SJSA1 (cell line): ENCODE data around the gene SARNP. TPM values are rescaled to one million over a fixed set of nuclear protein-coding genes. Genes with fewer than 3 reads are reported as not detected.
A peak's percentile ranks its signal among the peaks of the same experiment; 100 is the strongest.
"Not testable (repeated sequence)": the region's sequence is repeated elsewhere in the genome, so short reads cannot be mapped to it uniquely, and the experiment has no call there.

Experiments
- DNase-seq, 2 experiments: peaks; one replicate each; pipeline ENCODE4 v3.0.0-alpha.2; 2015 to 2020; ENCODE audit warnings: low spot score in 2 of 2, low read depth in 1 of 2
- H3K27ac ChIP-seq: fragments of 250-450 bp; sonication (Bioruptor Pico); 2 replicates; pipeline ENCODE4 v1.5.1; 2020; ENCODE audit warnings: mild to moderate bottlenecking, moderate library complexity
- H3K27me3 ChIP-seq: fragments of 250-450 bp; sonication (Bioruptor Pico); replicated peaks from 2 replicates; pipeline ENCODE4 v1.5.1; 2020; ENCODE audit warnings: mild to moderate bottlenecking, moderate library complexity
- H3K36me3 ChIP-seq: fragments of 250-450 bp; sonication (Bioruptor Pico); 2 replicates; pipeline ENCODE4 v1.5.1; 2020; ENCODE audit warnings: mild to moderate bottlenecking
- H3K4me1 ChIP-seq: fragments of 250-450 bp; sonication (Bioruptor Pico); replicated peaks from 2 replicates; pipeline ENCODE4 v1.6.1; 2021; ENCODE audit warnings: mild to moderate bottlenecking
- H3K4me3 ChIP-seq: fragments of 250-450 bp; sonication (Bioruptor Pico); 2 replicates; pipeline ENCODE4 v1.5.1; 2020; ENCODE audit warnings: mild to moderate bottlenecking
- H3K9me3 ChIP-seq: fragments of 250-450 bp; sonication (Bioruptor Pico); replicated peaks from 2 replicates; pipeline ENCODE4 v1.5.1; 2020; ENCODE audit warnings: mild to moderate bottlenecking
- total RNA-seq: library from RNA; depleted of rRNA; stranded (reverse); fragments of >200 nt; shearing (Covaris generic); gene quantifications from 2 replicates; pipeline ENCODE4 v1.2.3, GENCODE V29; 2014

The SARNP gene
- total RNA-seq, 1 experiment from 2014 or later = 124 TPM

DNA sequence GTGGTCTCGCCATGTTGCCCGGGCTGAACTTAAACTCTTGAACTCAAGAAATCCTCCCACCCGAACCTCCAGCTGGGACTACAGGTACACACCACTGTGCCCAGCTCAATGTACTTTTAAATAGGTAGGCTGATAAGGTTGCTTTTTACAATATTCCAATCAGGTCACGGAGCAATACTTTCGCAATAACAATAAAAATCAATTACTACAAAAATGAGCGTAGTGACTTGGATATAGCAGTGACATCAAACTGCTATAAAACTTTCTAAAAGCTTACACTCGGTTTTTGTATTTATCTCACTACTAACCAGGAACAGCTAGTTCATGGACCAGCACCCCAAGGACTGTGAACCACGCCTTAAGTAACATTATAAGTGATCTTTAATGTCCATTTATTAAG is 10.5 kb downstream of the SARNP start:
- H3K9me3 ChIP-seq = no peaks in the 10 kb centered on the region
- H3K36me3 ChIP-seq = peaks cover 68% of the 10 kb centered on the region
- no peak for DNase-seq
- no peak overlapping the region for H3K27ac ChIP-seq
- H3K4me1 ChIP-seq = no peaks in the 10 kb centered on the region
- H3K27me3 ChIP-seq = no peaks in the 10 kb centered on the region
- no peak overlapping the region for H3K4me3 ChIP-seq

DNA sequence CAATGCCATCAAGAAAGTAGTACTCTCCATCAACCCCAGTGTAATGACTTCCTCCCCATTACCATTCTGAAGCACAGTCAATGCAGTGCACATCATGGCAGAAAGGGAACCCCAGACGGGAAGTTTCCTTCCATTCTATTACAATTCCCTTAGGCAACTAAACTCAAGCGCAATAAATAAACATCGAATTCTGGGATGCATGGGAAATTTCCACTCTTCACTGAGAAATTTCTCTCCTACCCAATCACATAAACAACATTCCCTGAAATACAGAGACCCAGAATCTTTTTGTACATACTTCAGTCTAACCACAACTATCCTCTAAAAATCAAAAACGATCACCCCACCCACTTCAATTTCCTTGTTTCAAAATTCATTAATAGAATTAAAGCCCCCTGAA is 20.0 kb downstream of the SARNP start:
- DNase-seq = no peak
- Histone ChIP-seq H3K4me1 (no peaks in the 10 kb centered on the region), H3K27ac (no peak overlapping the region), H3K4me3 (no peak overlapping the region), H3K27me3 (no peaks in the 10 kb centered on the region), H3K36me3 (peaks cover 86% of the 10 kb centered on the region), H3K9me3 (no peaks in the 10 kb centered on the region)

- Histone ChIP-seq H3K36me3 (peaks cover 89% of the 10 kb centered on the region), H3K27ac (no peak overlapping the region), H3K27me3 (no peaks in the 10 kb centered on the region), H3K9me3 (no peaks in the 10 kb centered on the region), H3K4me3 (no peak overlapping the region), H3K4me1 (no peaks in the 10 kb centered on the region)
- DNase-seq = peak in 1 of 2 experiments; percentile 18
Measured at GRCh38 chr12:55797068-55797467, 20.5 kb downstream of the SARNP start.

DNA sequence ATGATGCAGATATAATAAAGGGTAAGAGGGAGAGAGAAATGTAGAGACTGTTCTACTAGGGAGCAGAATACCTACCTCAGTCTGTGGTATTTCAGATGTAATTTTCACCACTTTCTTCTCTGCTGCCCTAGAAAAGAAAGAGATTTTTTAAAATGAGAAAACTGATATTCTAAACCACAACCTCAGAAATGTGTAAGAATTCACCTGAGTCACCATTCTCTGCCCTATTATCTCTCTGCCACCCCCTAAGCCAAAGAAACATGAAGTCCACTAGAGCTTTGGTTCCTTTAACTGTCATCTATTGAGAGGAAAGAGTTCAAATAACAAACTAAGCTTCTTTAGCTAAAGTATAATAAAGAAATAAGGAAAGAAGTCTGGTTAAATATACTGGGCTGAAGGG is 21.6 kb downstream of the SARNP start:
- H3K4me1 ChIP-seq = no peaks in the 10 kb centered on the region
- peaks cover 89% of the 10 kb centered on the region for H3K36me3 ChIP-seq
- H3K4me3 ChIP-seq = no peak overlapping the region
- no peak overlapping the region for H3K27ac ChIP-seq
- H3K27me3 ChIP-seq = no peaks in the 10 kb centered on the region
- no peak for DNase-seq
- H3K9me3 ChIP-seq = no peaks in the 10 kb centered on the region

GRCh38 chr12:55789893-55790292 is 27.6 kb downstream of the SARNP start:
- H3K27ac ChIP-seq = no peak overlapping the region
- no peak for DNase-seq
- no peaks in the 10 kb centered on the region for H3K9me3 ChIP-seq
- H3K27me3 ChIP-seq = no peaks in the 10 kb centered on the region
- H3K36me3 ChIP-seq = peaks cover 95% of the 10 kb centered on the region
- no peaks in the 10 kb centered on the region for H3K4me1 ChIP-seq
- no peak overlapping the region for H3K4me3 ChIP-seq

- DNase-seq = no peak
- H3K27ac ChIP-seq = no peak overlapping the region
- peaks cover 95% of the 10 kb centered on the region for H3K36me3 ChIP-seq
- no peaks in the 10 kb centered on the region for H3K27me3 ChIP-seq
- H3K4me1 ChIP-seq = no peaks in the 10 kb centered on the region
- H3K9me3 ChIP-seq = no peaks in the 10 kb centered on the region
- H3K4me3 ChIP-seq = no peak overlapping the region
Measured at GRCh38 chr12:55789171-55789570, 28.4 kb downstream of the SARNP start.

DNA sequence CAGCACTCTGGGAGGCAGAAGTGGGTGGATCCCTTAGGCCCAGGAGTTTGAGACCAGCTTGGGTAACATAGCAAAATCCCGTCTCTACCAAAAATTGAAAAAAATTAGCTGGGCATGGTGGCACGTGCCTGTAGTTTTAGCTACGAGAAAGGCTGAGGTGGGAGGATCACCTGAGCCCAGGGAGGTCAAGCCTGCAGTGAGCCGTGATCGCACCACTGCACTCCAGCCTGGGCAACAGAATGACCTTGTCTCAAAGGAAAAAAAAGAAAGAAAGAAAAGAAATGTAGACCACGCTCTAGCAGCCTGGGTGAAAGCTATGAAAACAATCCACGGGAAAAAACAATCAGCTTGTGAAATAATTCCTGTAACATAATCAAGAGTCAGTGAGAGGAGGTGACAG is 29.0 kb downstream of the SARNP start:
- H3K9me3 ChIP-seq = no peaks in the 10 kb centered on the region
- no peak overlapping the region for H3K27ac ChIP-seq
- no peaks in the 10 kb centered on the region for H3K27me3 ChIP-seq
- peaks cover 95% of the 10 kb centered on the region for H3K36me3 ChIP-seq
- H3K4me1 ChIP-seq = no peaks in the 10 kb centered on the region
- DNase-seq = no peak
- H3K4me3 ChIP-seq = no peak overlapping the region

DNA sequence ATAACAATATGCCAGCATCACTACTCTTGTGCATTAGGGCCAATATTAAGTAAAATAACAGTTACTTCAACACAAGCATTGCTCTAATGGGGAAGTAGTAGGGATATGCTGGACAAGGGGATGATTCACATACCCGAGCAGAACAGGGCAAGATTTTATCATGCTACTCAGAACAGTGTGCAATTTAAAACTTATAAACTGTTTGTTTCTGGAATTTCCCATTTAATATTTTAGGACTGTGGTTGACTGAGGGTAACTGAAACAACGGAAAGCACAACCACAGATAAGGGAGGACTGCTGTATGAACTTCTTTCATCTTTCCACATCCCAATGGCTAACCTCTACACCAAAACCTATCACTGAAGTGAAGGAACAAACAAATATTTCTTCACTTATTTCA is 36.8 kb downstream of the SARNP start:
- H3K27ac ChIP-seq = no peak overlapping the region
- no peaks in the 10 kb centered on the region for H3K9me3 ChIP-seq
- peaks cover 5% of the 10 kb centered on the region; the same call in 1 of the 2 replicates for H3K4me1 ChIP-seq
- no peak for DNase-seq
- no peak overlapping the region for H3K4me3 ChIP-seq
- H3K27me3 ChIP-seq = no peaks in the 10 kb centered on the region
- peaks cover 88% of the 10 kb centered on the region for H3K36me3 ChIP-seq

DNA sequence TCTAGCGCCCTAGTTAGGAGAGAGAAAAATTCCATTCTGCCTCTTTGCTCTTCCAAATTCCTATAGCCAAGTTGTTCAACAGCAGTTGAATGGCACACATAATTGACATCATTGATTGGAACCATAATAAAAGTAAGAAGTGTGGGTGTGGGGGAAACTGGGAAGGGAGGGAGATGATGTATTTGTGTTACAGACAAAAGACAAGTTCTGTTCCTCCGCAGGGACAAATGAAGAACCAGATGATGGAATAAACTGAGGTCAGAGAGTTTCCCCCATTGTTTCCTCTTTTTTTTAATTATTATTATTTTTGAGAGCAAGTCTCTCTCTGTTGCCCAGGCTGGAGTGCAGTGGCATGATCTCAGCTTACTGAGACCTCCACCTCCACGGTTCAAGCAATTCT is 39.7 kb downstream of the SARNP start:
- no peaks in the 10 kb centered on the region for H3K9me3 ChIP-seq
- no peak for DNase-seq
- peaks cover 5% of the 10 kb centered on the region; the same call in 1 of the 2 replicates for H3K4me1 ChIP-seq
- no peaks in the 10 kb centered on the region for H3K27me3 ChIP-seq
- H3K36me3 ChIP-seq = peaks cover 76% of the 10 kb centered on the region
- no peak overlapping the region for H3K27ac ChIP-seq
- no peak overlapping the region for H3K4me3 ChIP-seq

GRCh38 chr12:55771736-55772135 is 45.8 kb downstream of the SARNP start:
- H3K9me3 ChIP-seq = no peaks in the 10 kb centered on the region
- no peaks in the 10 kb centered on the region for H3K27me3 ChIP-seq
- no peak overlapping the region for H3K4me3 ChIP-seq
- H3K27ac ChIP-seq = no peak overlapping the region
- no peak for DNase-seq
- H3K4me1 ChIP-seq = no peaks in the 10 kb centered on the region
- peaks cover 61% of the 10 kb centered on the region for H3K36me3 ChIP-seq

DNA sequence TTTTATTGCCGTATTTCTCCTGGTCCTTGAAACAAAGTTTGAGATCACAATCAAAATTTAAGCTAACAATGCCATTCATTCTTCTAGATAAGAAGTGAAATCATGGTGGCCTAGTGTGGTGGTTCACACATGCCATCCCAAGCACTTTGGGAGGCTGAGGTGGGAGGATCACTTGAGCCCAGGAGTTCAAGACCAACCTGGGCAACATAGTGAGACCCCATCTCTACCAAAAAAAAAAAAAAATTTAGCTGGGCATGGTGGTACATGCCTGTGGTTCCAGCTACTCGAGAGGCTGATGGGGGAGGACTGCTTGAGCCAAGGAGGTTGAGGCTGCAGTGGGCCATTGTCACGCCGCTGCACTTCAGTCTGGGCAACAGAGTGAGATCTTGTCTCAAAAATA is 50.4 kb downstream of the SARNP start:
- H3K36me3 ChIP-seq = peaks cover 59% of the 10 kb centered on the region
- H3K9me3 ChIP-seq = no peaks in the 10 kb centered on the region
- H3K4me1 ChIP-seq = no peaks in the 10 kb centered on the region
- H3K4me3 ChIP-seq = no peak overlapping the region
- no peaks in the 10 kb centered on the region for H3K27me3 ChIP-seq
- no peak for DNase-seq
- no peak overlapping the region for H3K27ac ChIP-seq

DNA sequence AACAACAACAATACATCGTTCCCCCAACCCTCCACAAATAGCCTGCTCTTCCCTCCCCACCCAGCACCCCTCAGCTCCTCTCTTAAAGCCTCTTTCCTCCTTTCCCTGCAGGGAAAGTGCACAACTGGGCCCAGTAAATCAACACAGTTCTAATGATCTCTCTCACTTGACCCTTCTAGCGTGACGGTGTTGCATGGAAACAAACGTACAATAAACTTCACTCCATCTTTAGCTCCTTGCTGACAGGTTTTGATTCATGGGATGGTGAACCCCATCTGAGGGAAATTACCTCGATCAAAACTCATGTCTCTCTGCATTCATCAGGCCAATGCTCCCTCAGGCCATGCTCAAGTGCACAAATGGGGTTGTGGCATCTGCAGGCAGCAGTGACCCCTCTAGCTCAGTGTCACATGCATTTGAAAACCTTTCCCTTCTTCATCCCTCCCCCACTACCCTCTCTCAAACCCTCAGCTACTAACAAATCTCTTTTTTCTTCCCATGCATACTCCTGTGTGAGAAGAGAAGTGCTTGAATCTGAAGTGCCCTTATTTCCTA is 51.7 kb downstream of the SARNP start:
- H3K27me3 ChIP-seq = no peaks in the 10 kb centered on the region
- H3K27ac ChIP-seq = no peak overlapping the region
- no peak overlapping the region for H3K4me3 ChIP-seq
- H3K36me3 ChIP-seq = peaks cover 61% of the 10 kb centered on the region
- DNase-seq = no peak
- no peaks in the 10 kb centered on the region for H3K4me1 ChIP-seq
- no peaks in the 10 kb centered on the region for H3K9me3 ChIP-seq

- peaks cover 68% of the 10 kb centered on the region for H3K36me3 ChIP-seq
- no peaks in the 10 kb centered on the region for H3K27me3 ChIP-seq
- H3K4me1 ChIP-seq = no peaks in the 10 kb centered on the region
- no peak overlapping the region for H3K4me3 ChIP-seq
- no peak for DNase-seq
- H3K27ac ChIP-seq = no peak overlapping the region
- H3K9me3 ChIP-seq = no peaks in the 10 kb centered on the region
Measured at GRCh38 chr12:55762646-55763045, 54.9 kb downstream of the SARNP start.

GRCh38 chr12:55760663-55761062 is 56.9 kb downstream of the SARNP start:
- Histone ChIP-seq H3K9me3 (no peaks in the 10 kb centered on the region), H3K27me3 (no peaks in the 10 kb centered on the region), H3K4me3 (no peak overlapping the region), H3K4me1 (no peaks in the 10 kb centered on the region), H3K27ac (no peak overlapping the region), H3K36me3 (peaks cover 78% of the 10 kb centered on the region)
- no peak for DNase-seq

GRCh38 chr12:55758575-55758974 is 58.9 kb downstream of the SARNP start:
- DNase-seq, H3K4me1 ChIP-seq, H3K27ac ChIP-seq, H3K4me3 ChIP-seq, H3K9me3 ChIP-seq, H3K27me3 ChIP-seq: not testable (repeated sequence)
- H3K36me3 ChIP-seq = peaks cover 92% of the 10 kb centered on the region
